ENCODE results near the gene CCNK. TPM values are rescaled to one million over a fixed set of nuclear protein-coding genes. Genes with fewer than 3 reads are reported as not detected.

CCNK gene
- total RNA-seq, 1 donor from 2014 or later: 66.2 TPM

DNA sequence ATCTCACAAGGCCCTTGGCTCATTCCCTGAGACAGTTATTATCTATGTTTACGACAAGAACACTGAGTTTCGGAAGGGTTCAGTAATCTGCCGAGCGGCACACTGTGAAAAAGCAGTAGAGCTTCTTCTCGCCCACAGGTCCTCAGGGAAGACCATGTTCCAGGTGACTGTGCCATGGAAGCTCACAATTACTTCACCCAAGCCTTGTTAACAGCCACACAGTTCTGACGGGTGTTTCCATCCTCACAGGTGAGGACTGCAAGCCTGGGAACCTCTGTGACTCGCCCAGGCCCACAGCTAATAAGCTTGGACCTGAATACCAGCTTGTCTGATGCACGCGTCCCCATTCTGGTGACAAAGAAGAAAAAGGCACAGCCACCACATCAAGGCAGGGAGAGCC lies 15.9 kb upstream of the CCNK start:
- peaks cover 22% of the 10 kb centered on the region for H3K36me3 Mint-ChIP-seq
- no peak overlapping the region for H3K27ac Mint-ChIP-seq
- H3K4me3 Mint-ChIP-seq: no peak overlapping the region
- H3K9me3 Mint-ChIP-seq: no peaks in the 10 kb centered on the region
- TF ChIP-seq, protein P1, sequence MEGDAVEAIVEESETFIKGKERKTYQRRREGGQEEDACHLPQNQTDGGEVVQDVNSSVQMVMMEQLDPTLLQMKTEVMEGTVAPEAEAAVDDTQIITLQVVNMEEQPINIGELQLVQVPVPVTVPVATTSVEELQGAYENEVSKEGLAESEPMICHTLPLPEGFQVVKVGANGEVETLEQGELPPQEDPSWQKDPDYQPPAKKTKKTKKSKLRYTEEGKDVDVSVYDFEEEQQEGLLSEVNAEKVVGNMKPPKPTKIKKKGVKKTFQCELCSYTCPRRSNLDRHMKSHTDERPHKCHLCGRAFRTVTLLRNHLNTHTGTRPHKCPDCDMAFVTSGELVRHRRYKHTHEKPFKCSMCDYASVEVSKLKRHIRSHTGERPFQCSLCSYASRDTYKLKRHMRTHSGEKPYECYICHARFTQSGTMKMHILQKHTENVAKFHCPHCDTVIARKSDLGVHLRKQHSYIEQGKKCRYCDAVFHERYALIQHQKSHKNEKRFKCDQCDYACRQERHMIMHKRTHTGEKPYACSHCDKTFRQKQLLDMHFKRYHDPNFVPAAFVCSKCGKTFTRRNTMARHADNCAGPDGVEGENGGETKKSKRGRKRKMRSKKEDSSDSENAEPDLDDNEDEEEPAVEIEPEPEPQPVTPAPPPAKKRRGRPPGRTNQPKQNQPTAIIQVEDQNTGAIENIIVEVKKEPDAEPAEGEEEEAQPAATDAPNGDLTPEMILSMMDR (conservative IDR thresholded peaks at IDR 0.05): no peak
- no peaks in the 10 kb centered on the region for H3K27me3 Mint-ChIP-seq
- DNase-seq (ENCODE audit: extremely low spot score, unreplicated experiment): no peak
- H3K4me1 Mint-ChIP-seq (ENCODE audit: unreplicated experiment): peaks cover 37% of the 10 kb centered on the region

DNA sequence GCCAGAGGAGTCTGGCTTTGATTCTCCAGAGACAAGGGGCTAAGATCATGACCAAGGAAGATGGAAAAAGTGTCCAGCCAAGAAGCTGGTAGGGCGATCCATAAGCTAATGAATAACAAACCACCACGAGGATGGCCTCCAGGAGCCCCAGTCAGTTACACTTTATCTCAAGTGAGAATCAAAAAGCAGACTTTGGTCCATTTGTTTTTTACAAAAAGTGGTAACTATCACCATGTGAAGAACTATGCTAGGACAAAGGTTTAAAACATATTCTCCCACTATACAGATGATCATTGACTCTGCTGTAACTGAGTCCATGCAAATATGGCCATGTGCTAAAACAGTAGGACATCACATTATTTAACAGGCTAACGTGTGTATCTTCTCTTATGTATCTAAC lies 14.5 kb upstream of the CCNK start:
- Mint-ChIP-seq H3K27me3 (no peaks in the 10 kb centered on the region), H3K4me1 (ENCODE audit: unreplicated experiment) (peaks cover 37% of the 10 kb centered on the region), H3K27ac (no peak overlapping the region), H3K4me3 (no peak overlapping the region), H3K36me3 (peaks cover 15% of the 10 kb centered on the region), H3K9me3 (no peaks in the 10 kb centered on the region)
- no peak for DNase-seq (ENCODE audit: extremely low spot score, unreplicated experiment)
- TF ChIP-seq, protein P1 (conservative IDR thresholded peaks at IDR 0.05): no peak

DNA sequence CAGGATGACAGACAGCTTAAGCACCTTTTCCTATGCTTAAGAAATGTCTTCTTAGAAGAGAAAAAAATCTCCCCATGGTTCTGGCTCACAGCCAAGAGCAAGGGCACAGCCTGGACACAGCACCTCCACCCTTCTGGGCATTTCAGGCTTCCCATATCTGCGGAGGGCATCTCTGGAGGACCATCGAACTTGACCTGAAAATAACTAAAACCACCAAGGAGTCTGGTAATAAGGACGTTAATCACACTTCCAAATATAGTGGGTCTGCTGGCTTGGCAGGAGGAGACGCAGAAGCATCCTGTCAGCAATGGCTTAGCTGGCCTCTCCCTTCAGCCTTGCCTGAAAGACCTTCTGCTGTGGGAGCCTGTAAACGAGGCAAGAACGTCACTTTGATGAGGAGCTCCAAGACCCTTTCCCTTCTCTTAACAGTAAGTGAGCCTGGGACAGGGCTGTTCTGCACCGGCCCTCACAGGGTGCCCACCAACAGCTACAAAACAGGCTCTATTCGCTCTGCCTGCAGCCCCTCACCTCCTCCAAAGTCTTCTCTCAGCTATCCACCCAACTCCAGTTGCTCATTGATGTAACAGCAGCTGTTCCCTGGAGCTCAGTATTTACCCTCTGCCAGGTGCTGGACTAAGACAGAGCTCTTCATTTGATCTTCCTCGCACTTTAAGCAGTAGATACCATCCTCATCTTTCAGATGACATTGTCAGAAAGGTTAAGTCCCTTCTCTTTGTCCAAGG lies 13.7 kb upstream of the CCNK start:
- Mint-ChIP-seq H3K9me3 (no peaks in the 10 kb centered on the region), H3K27ac (no peak overlapping the region), H3K4me1 (ENCODE audit: unreplicated experiment) (peaks cover 30% of the 10 kb centered on the region), H3K4me3 (no peak overlapping the region), H3K27me3 (no peaks in the 10 kb centered on the region), H3K36me3 (peaks cover 7% of the 10 kb centered on the region)
- no peak for DNase-seq (ENCODE audit: extremely low spot score, unreplicated experiment)
- TF ChIP-seq, protein P1 (conservative IDR thresholded peaks at IDR 0.05): no peak

DNA sequence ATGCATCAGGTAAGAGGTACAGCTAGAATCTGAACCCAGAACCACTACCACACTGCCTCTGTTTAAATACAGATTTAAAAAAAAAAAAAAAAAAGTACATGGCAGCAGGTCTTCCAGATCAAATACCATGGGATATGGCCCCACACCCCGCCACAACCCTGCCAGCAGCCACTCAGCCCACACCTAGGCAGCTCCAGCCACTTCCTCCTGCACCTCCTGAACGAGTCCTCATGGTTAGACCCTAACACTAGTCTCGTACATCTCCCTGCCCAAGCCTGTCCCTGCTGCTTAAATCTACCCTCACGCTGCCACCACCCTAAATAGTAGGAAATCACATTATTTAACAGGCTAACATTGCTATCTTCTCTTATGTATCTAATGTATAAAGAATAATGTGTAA lies 13.1 kb upstream of the CCNK start:
- no peak overlapping the region for H3K27ac Mint-ChIP-seq
- H3K27me3 Mint-ChIP-seq: no peaks in the 10 kb centered on the region
- peaks cover 29% of the 10 kb centered on the region for H3K4me1 Mint-ChIP-seq (ENCODE audit: unreplicated experiment)
- DNase-seq (ENCODE audit: extremely low spot score, unreplicated experiment): no peak
- H3K36me3 Mint-ChIP-seq: peaks cover 5% of the 10 kb centered on the region
- no peaks in the 10 kb centered on the region for H3K9me3 Mint-ChIP-seq
- TF ChIP-seq, protein P1 (conservative IDR thresholded peaks at IDR 0.05): no peak
- H3K4me3 Mint-ChIP-seq: no peak overlapping the region

DNA sequence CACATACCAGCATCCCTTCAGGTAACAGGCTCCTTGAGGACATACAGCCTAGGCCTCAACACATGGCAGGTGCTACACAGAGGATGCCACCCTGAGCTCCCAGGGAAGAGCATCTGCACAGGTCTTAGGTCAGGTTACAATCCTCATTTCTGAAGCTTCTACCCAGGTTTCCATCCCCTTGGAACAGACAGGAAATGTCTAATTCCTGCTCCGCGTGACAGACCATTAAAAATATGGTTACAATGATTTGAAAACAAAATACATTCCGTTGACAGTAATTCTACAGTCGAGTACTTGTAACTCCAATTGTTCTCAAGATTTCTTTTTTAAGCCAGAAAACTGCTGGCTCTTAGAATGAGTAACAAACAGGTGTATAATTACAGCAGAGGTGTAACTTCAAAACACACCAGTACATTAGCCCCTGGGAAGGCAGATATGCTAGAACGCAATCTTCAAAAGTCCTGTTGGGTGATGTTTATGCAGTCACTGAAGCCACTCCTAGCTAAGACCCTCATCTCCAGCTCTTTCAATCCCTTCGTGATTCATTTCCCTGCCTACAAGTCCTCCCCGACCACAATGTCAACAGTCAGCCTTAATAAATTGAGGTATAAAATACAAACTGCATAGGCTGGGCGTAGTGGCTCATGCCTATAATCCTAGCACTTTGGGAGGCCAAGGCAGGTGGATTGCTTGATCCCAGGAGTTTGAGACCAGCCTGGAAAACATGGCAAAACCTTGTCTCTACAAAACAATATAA lies 12.2 kb upstream of the CCNK start:
- Mint-ChIP-seq H3K4me3 (no peak overlapping the region), H3K27ac (no peak overlapping the region), H3K4me1 (ENCODE audit: unreplicated experiment) (peaks cover 29% of the 10 kb centered on the region), H3K9me3 (no peaks in the 10 kb centered on the region), H3K27me3 (no peaks in the 10 kb centered on the region), H3K36me3 (no peaks in the 10 kb centered on the region)
- TF ChIP-seq, protein P1 (conservative IDR thresholded peaks at IDR 0.05): no peak
- no peak for DNase-seq (ENCODE audit: extremely low spot score, unreplicated experiment)

Data from type B pancreatic cell (in vitro differentiated cells).